MCF 10A (cell line): ENCODE measurements around the gene PFKFB3. TPM values are rescaled to one million over a fixed set of nuclear protein-coding genes. Genes with fewer than 3 reads are reported as not detected.

ENCODE experiments used
- BruUV-seq: library from RNA; stranded (reverse); fragments of 400-500 nt; replicated peaks from 2 replicates; lab custom pipeline; 2021; lab: Mats Ljungman, UMichigan
- CTCF ChIA-PET: fragments of 300-600 bp; sonication (Branson Sonifier 250); formaldehyde crosslinking; extraction: SDS; loops from one replicate; lab custom pipeline; 2021; ENCODE audit warnings: antibody characterized with exemption, inconsistent platforms; lab: Yijun Ruan, JAX
- POLR2A ChIA-PET: fragments of 300-600, 350-650 bp; sonication (Branson Sonifier 250); formaldehyde crosslinking; extraction: SDS; loops from one replicate; lab custom pipeline; 2020; ENCODE audit warnings: antibody characterized with exemption, inconsistent platforms; lab: Yijun Ruan, JAX
- DNase-seq: peaks from one replicate; pipeline ENCODE4 v3.0.0-alpha.2; 2018; ENCODE audit not compliant: unreplicated experiment
- H3K27ac Mint-ChIP-seq: one replicate; pipeline ENCODE4 v1.8.0; 2022; ENCODE audit warnings: mild to moderate bottlenecking, low read depth, mixed read lengths; ENCODE audit not compliant: unreplicated experiment
- H3K27me3 Mint-ChIP-seq: one replicate; pipeline ENCODE4 v1.8.0; 2022; ENCODE audit warnings: mixed read lengths; ENCODE audit not compliant: insufficient read depth, unreplicated experiment
- H3K36me3 Mint-ChIP-seq: one replicate; pipeline ENCODE4 v1.8.0; 2022; ENCODE audit warnings: mild to moderate bottlenecking, moderate library complexity, mixed read lengths; ENCODE audit not compliant: insufficient read depth, unreplicated experiment
- H3K4me1 Mint-ChIP-seq: one replicate; pipeline ENCODE4 v1.8.0; 2022; ENCODE audit warnings: mixed read lengths; ENCODE audit not compliant: insufficient read depth, unreplicated experiment
- H3K4me3 Mint-ChIP-seq: one replicate; pipeline ENCODE4 v1.8.0; 2022; ENCODE audit warnings: mild to moderate bottlenecking, moderate library complexity, mixed read lengths; ENCODE audit not compliant: unreplicated experiment
- H3K9me3 Mint-ChIP-seq: one replicate; pipeline ENCODE4 v1.8.0; 2022; ENCODE audit warnings: mixed read lengths; ENCODE audit not compliant: unreplicated experiment
- CTCF ChIP-seq: fragments of 200-600 bp; IDR thresholded peaks from one replicate; pipeline ENCODE4 v1.8.0; 2022; ENCODE audit warnings: antibody characterized with exemption, mild to moderate bottlenecking; ENCODE audit not compliant: unreplicated experiment
- intact Hi-C: fragments of 100-400 bp; cut with micrococcal nuclease; formaldehyde crosslinking; loops from 2 replicates; pipeline ENCODE4 v1.14.1; 2022
- total RNA-seq: library from RNA; stranded (reverse); gene quantifications from 2 replicates; pipeline ENCODE4 v1.2.3, GENCODE V29; 2022

PFKFB3 gene
- total RNA-seq, 1 experiment from 2014 or later = 15.8 TPM

- ChIA-PET CTCF (interaction anchor here (0.6 to 1.9 kb wide), 3 partner anchors 18 to 107 kb away, joined by 3 to 12 read pairs (median 6); partner anchors contain the start of gene PFKFB3), POLR2A (interaction anchor here (0.6 to 2.4 kb wide), 11 partner anchors 10 to 290 kb away, joined by 3 to 20 read pairs (median 5); partner anchors contain the start of gene PFKFB3)
- H3K36me3 Mint-ChIP-seq = no peaks in the 10 kb centered on the region
- peak overlapping the region; percentile 74 for H3K27ac Mint-ChIP-seq
- intact Hi-C loops = no loop called here
- H3K27me3 Mint-ChIP-seq = no peaks in the 10 kb centered on the region
- H3K9me3 Mint-ChIP-seq = no peaks in the 10 kb centered on the region
- H3K4me3 Mint-ChIP-seq = no peak overlapping the region
- BruUV-seq = no TSS peak
- TF ChIP-seq CTCF = no peak
- H3K4me1 Mint-ChIP-seq = peaks cover 33% of the 10 kb centered on the region
- DNase-seq = no peak
These were observed 97.0 kb downstream of the PFKFB3 start for GRCh38 chr10:6299743-6300105.

- TF ChIP-seq CTCF = no peak
- Mint-ChIP-seq H3K4me3 (no peak overlapping the region), H3K9me3 (no peaks in the 10 kb centered on the region), H3K27ac (peak overlapping the region; percentile 74), H3K4me1 (peaks cover 33% of the 10 kb centered on the region), H3K36me3 (no peaks in the 10 kb centered on the region), H3K27me3 (no peaks in the 10 kb centered on the region)
- intact Hi-C loops = no loop called here
- POLR2A ChIA-PET = interaction anchor here (0.6 to 2.4 kb wide), 8 partner anchors 13 to 289 kb away, joined by 3 to 20 read pairs (median 6); partner anchors contain the start of gene PFKFB3
- DNase-seq = no peak
- CTCF ChIA-PET = interaction anchor here (1.9 kb wide), 1 partner anchor 98 kb away, joined by 12 read pairs; the partner anchor contains the start of gene PFKFB3
- no TSS peak for BruUV-seq
These were observed 97.5 kb downstream of the PFKFB3 start for GRCh38 chr10:6300106-6300783.

GRCh38 chr10:6300784-6301460 lies 98.2 kb downstream of the PFKFB3 start:
- no peaks in the 10 kb centered on the region for H3K36me3 Mint-ChIP-seq
- H3K27ac Mint-ChIP-seq = no peak overlapping the region
- H3K4me3 Mint-ChIP-seq = no peak overlapping the region
- no peak for DNase-seq
- intact Hi-C loops = no loop called here
- no peak for TF ChIP-seq CTCF
- no TSS peak for BruUV-seq
- no peaks in the 10 kb centered on the region for H3K27me3 Mint-ChIP-seq
- peaks cover 33% of the 10 kb centered on the region for H3K4me1 Mint-ChIP-seq
- no peaks in the 10 kb centered on the region for H3K9me3 Mint-ChIP-seq
- CTCF ChIA-PET = interaction anchor here (0.9 to 1.9 kb wide), 2 partner anchors 24 to 98 kb away, joined by 3 to 12 read pairs; partner anchors contain the start of gene PFKFB3
- POLR2A ChIA-PET = interaction anchor here (0.9 to 2.4 kb wide), 4 partner anchors 11 to 99 kb away, joined by 3 to 9 read pairs (median 6); partner anchors contain the start of gene PFKFB3
